GM12891 (cell line): ENCODE data around the gene DUSP2.

ENCODE experiments used
- PAX5 ChIP-seq: IDR thresholded peaks from 2 replicates; pipeline ENCODE4 v1.6.1; 2011; ENCODE audit warnings: low read length, moderate library complexity, mild to moderate bottlenecking; ENCODE audit not compliant: insufficient read depth, severe bottlenecking
- POLR2A ChIP-seq: IDR thresholded peaks from 2 replicates; pipeline ENCODE4 v1.6.1; 2011; ENCODE audit warnings: low read depth, low read length, control low read depth
- POLR2AphosphoS5 ChIP-seq: IDR thresholded peaks from 2 replicates; pipeline ENCODE4 v1.6.1; 2011; ENCODE audit warnings: low read depth, low read length, control low read depth

DNA sequence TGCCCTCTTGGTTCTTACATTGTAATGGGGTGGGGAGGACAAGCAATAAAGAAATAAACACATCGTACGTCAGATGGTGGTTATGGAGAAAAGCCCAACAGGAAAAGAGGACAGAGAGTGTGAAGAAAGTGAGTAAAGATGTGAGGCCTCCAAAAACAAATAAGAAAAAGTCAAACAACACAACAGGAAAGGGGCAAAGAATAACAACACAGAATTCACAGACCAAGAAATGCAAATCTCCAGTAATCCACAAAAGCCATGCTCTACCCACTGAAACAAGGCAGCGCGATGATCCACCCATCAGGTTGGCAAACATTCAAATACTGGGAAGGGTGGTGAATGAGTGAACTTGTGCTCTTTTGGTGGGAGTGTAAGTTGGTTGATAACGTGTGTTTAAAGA lies 16.7 kb upstream of the DUSP2 start:
- no peak for TF ChIP-seq POLR2A
- TF ChIP-seq POLR2AphosphoS5: no peak
- TF ChIP-seq PAX5: no peak
